ENCODE results near the gene GPR50.

Gene GPR50

GRCh38 chrX:151228935-151229334, 52.6 kb downstream of the GPR50 start:
- H3K79me2 ChIP-seq (ENCODE audit: insufficient read depth, low read length) = no peaks in the 10 kb centered on the region
- H3K9me3 ChIP-seq (ENCODE audit: insufficient read depth, low read depth, low read length) = no peaks in the 10 kb centered on the region
- TF ChIP-seq EZH2phosphoT487 (IDR thresholded peaks at IDR 0.05; ENCODE audit: borderline replicate concordance) (no peak), CTCF (conservative IDR thresholded peaks at IDR 0.05; ENCODE audit: low read length) (no peak)
- H3K9me2 ChIP-seq (replicated peaks; ENCODE audit: low read depth, low read length) = no peaks in the 10 kb centered on the region
- H3F3A ChIP-seq (ENCODE audit: low read depth) = no peaks in the 10 kb centered on the region
- no peaks in the 10 kb centered on the region for H3K36me3 ChIP-seq (ENCODE audit: insufficient read depth, low read length)
- no peaks in the 10 kb centered on the region for H3K4me1 ChIP-seq (ENCODE audit: insufficient read depth, low read length, poor library complexity, severe bottlenecking)
- no peaks in the 10 kb centered on the region for H3K27me3 ChIP-seq (ENCODE audit: insufficient read depth, low read length, poor library complexity, severe bottlenecking)
- no peak overlapping the region for H3K4me3 ChIP-seq (ENCODE audit: low read length, poor library complexity, severe bottlenecking)
- no peaks in the 10 kb centered on the region for H4K20me1 ChIP-seq (ENCODE audit: insufficient read depth, low read length, poor library complexity, severe bottlenecking)
- H2AFZ ChIP-seq (ENCODE audit: low read length) = no peak overlapping the region
- no peak overlapping the region for H3K4me2 ChIP-seq (ENCODE audit: low read depth, low read length, poor library complexity, severe bottlenecking)
- no peak overlapping the region for H3K9ac ChIP-seq (ENCODE audit: low read depth, low read length, poor library complexity, severe bottlenecking)
